ENCODE measurements around the gene SEMA3E.
"Not testable (repeated sequence)": the region's sequence is repeated elsewhere in the genome, so short reads cannot be mapped to it uniquely, and the experiment has no call there.

The SEMA3E gene

DNA sequence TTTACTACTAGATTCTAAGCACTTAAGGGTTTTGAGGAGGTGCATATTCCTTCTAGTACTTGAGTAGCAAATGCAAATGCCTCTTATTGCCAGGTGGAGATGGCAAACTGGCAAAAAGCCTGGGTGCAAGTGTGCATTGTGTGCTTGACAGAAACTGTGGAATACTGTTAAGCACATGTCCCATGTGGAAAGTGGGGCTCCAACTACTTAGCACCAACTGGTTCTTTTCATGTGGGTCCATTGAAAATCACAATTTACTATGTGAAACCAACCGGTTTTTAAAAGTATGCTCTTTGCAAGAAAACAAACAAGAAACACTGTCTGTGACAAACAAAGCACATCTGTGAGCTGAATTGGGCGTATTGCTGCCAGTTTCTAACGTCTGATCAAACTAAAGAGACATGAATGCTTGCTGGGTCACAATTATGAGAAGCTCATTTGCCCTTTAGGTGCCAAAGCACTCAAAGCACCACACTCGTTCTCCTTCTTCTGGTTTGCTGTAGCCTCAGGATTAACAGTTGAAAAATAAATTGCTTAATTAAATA is 197.4 kb downstream of the SEMA3E start:
- peak; percentile 24 for DNase-seq (ENCODE audit: low spot score)

DNA sequence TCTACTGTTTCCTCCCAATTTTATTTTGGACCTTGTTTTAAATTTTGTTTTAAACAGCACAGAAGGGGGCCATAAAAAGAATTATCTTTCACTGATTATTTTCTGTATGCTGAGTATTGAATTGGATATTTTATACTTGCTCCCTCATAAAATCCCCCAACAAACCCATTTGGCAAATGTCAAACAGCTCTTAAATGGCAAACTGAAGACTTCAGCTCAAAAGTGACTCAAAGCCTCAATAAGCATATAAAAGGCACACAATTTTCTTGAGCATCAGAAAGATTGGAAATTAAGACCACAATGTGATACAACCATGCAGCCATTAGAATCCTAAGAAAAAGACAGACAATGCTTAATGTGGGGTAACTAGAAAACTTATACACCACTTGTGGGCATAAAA is 199.2 kb downstream of the SEMA3E start:
- DNase-seq (ENCODE audit: low spot score), result no peak

DNA sequence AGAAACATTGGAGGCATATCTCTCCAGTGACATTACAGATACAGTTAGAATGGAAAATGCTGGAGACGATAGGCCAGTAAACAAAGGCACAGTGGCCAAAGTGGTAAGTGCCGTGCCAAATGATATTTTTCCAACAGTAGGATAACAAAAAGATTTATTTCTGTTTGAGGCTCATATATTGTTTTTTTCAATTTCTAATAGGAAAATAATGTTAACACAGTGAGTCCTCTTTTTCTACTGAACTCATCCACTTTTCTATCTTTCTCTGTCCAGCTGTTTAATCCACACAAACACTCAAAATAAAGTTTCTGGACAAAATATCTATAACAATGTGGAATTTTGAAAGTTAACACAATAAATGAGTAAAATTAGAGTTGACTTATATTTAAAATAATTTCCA is 201.3 kb downstream of the SEMA3E start:
- no peak for DNase-seq (ENCODE audit: low spot score)

DNA sequence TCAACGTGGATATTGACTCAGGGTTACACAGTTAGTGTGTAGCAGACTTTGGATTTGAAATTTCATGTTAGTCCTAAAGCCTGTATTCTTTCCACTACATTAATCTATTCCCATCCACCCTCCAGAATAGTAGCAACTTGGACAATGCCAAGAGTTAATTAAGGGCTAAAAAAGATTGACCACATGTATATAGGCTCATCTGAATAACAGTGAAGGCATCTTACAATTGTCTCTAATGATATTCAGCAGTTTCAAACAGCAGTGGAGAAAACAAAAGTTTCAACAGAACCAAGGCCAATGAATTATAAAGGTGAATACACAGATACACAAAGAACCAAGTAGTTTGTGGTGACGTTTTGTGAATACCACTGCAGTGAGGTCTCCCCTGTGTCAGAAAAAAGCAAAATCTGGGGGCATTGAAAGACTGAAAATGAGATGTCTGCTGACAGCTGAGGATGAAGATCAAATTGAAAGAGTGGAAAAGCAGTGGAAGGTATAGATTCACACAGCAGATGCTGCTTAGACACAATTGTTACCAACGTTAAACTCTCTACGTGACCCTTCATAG is 202.8 kb downstream of the SEMA3E start:
- DNase-seq (ENCODE audit: low spot score), result no peak

DNA sequence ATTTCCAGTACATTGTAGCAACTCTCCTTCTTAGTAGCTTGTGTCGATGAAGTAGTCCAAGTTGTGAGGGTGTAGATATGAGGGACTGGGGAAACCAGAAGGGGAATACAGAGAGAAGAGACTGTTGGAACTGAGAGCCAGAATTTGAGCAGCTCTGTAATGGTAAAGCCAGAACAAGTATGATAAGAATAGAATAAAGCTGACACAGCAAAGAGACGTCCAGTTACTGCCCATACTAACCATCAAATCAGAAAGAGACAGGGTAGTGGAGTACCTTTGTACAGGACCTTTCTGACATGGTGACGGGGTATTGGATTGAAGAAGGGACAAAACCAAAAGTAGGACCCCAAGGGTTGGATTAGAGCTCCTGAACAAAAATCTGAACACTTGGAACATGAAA is 206.0 kb downstream of the SEMA3E start:
- no peak for DNase-seq (ENCODE audit: low spot score)

DNA sequence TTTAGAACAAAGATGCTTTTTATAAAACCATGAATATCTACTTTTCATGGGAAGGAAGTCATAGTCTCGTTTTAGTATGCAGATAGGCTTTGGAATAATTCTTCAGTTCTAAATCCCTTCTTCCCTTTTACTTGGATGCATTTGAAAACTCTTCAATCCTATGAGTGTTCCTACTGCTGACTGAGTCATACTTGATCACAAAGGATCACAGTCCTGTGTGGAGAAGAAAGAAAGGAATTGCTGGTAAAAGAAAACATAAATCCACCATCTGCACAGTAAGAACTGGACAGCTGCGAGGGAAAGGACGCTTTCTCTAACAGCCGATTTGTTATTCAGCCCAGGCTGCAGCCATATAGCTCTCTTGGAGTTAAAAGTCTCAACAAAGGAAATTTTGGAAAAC is 209.9 kb downstream of the SEMA3E start:
- peak; percentile 24 for DNase-seq (ENCODE audit: low spot score)

DNA sequence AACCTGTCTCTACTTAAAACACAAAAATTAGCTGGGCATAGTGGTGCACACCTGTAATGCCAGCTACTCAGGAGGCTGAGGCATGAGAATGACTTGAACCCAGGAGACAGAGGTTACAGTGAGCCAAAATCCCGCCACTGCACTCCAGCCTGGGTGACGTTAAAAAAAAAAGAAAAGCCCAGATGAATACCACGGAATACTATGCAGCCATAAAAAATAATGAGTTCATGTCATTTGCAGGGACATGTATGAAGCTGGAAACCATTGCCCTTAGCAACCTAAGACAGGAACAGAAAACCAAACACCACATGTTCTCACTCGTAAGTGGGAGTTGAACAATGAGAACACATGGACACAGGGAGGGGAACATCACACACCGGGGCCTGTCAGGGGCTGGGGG is 218.7 kb downstream of the SEMA3E start:
- not testable (repeated sequence) for DNase-seq (ENCODE audit: low spot score)

DNA sequence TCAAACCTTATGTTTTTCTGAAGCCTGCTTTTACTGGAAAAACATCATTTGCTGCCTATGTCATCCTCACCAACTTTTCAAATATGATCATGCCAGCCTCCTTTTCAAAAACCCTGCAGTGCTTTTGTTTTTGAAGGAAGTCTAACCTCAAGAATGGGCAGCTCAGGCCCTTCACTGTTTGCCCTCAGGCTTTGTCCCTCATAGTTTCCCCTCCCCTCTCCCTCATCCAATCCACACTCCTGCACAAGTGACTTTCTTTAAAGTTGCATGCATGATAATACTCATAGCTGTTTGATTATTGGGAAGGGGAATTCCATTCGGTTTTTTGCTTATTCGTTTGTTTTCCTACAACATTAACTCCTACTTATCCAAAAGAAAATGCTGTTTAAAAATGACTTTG is 219.4 kb downstream of the SEMA3E start:
- DNase-seq (ENCODE audit: low spot score), result no peak

DNA sequence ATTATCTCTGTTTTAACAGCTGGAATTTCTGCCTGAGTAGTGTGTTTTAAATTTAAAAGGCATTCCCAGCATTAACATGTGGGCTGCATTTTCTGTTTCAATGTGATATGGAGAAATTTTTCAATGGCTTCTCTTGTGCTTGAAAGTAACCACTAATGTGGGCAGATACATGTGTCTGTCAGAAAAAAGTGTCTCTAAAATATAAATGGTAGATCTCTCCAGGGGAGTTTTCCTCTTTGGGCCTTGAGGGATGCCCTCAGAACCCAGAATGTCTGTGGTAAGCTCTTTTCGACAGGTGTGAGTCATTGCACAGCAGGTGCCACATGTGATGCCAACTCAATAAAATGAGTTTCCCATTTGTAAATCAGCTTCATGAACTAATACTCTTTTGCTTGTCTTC is 221.1 kb downstream of the SEMA3E start:
- DNase-seq (ENCODE audit: low spot score), result no peak

DNA sequence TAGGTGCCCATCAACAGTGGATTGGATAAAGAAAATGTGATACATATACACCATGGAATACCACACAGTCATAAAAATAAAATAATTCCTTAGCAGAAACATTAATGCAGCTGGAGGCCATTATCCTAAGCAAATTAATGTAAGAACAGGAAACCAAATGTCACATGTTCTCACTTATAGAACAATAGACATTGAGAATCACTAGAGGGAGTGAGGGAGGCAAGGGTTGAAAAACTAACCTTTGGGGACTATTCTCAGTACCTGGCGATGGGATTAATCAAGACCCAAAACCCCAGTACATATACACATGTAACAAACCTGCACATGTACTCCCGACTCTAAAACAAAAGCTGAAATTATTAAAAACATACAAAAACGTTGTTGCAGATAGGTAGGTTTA is 222.6 kb downstream of the SEMA3E start:
- DNase-seq (ENCODE audit: low spot score), result no peak

DNA sequence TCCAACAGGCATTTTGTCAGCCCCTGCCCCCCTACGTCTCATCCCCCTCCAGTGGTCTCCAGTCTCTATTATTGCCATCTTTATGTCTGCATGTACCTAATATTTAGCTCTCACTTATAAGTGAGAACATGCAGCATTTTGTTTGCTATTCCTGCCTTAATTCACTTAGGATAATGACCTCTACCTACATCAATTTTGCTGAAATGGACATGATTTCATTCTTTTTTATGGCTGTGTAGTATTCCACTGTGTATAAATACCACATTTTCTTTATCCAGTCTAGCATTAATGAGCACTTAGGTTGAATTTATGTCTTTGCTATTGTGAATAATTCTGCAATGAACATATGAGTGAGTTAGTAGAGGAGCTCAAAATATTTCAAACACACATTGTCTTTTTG is 229.9 kb downstream of the SEMA3E start:
- no peak for DNase-seq (ENCODE audit: low spot score)

DNA sequence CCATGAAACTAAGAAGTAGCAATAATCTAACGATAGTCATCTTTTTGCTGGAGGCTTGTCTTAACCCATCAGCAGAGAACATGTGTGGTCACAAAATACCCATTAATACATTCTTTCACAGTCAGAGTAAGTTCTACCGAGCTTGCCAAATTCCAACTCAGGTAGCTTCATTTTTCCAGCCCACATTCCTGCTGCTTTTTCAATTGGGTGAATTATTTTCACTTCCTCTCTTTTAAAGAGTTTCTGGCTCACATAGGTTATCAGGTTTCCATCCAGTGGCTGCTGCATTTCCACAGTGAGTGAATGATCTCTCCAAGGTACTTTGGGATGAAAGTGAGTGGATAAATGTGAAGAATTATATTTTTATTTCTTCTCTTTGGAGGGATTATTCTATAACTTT is 233.1 kb downstream of the SEMA3E start:
- DNase-seq (ENCODE audit: low spot score), result no peak

DNA sequence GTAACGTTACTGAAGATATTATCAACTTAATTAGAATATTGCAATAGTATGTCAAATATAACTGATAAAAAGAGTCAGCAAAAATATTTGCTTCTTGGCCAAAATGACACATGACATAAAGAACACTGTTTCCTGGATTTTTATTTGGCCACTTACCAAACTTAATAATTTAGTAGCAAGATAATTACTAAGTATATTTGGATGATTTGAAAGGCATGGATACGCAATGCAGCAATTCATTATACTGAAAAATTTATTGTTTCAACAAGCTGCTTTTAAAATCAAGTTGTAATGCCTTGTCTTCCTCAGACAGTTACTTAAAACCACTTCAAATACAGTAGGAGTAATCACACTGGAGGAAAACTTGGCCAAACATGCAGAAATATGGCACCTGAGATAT is 234.0 kb downstream of the SEMA3E start:
- DNase-seq (ENCODE audit: low spot score), result no peak

DNA sequence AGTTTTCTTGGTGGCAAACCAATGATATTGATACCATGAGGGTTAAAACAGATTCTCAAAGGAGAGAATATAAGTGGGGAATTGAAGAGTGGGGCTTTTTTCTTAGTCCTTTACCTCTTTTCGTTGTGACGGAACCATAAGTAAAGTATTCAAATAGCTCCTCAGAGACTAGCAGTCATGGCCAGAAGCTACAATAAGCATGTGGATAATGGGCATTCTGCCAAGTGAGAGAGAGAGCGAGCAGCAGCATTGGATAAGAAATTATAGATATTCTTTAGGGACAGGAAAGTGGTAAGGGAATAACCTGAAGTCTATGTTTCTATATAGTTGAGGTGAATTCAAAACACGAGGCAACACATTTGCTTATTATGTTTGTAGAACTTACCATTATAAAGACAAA is 235.1 kb downstream of the SEMA3E start:
- DNase-seq (ENCODE audit: low spot score), result peak; percentile 10

DNA sequence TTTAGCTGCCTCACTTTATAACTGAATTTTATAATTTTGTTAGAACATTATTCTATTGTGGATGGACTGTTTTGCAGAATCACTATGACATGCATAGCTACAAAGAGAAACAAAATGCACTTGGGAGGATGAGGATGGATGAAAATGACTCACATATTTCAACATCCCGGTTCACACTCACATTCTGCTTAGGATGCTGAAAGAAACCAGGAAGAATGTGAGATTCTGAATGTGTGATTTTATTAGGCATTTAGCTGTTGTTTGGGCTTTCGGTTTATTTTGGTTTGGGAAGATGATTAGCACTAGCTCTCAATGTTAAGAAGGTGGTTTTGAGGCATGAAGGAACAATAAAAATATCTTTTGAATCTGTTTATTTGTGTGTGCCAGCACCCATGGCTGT is 235.5 kb downstream of the SEMA3E start:
- DNase-seq (ENCODE audit: low spot score), result no peak

DNA sequence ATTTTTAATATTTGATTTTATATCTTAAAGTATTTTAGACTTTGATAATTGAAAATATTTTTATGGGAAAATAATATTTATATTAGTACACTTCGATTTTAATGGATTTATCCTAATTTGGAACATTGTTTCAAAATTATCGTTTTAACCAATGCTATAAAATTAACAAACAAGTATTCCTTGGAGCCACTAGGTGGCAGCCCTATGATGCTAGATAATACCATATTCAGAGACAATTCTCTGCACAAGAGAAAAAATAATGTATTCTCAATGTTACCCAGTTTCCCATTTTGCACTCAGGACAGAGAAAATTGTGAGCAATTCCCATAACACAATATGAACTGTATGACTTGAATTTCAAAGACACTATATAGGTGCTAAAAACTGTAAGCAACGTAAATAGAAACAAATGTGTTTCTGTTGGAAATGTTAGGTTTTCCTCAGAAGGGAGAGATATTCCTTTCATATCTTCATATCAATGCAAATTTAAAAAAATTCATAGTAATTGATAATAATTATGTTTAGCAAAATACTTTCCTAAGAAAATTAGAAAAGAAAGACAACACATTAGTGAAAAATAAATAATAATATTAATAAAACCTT is 237.8 kb downstream of the SEMA3E start:
- peak; percentile 56 for DNase-seq (ENCODE audit: low spot score)

DNA sequence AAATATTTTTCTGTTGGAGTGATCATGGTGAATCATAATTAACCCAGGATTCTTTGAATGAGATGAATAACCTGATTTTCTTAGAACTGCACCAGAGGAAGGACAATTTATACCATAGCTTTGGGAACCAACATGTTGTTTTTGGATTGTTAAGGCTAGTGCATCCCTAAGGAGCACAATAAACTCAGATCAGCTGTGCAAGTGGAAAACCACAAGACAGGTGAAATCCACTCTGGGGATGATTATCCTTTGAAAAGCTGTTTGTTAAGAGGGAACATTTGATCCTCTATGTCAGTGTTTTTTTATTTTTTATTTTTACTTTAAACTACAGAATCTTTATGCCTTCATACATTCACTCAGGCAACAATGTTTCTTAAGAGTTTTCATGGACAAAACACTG is 254.2 kb downstream of the SEMA3E start:
- no peak for DNase-seq (ENCODE audit: low spot score)

DNA sequence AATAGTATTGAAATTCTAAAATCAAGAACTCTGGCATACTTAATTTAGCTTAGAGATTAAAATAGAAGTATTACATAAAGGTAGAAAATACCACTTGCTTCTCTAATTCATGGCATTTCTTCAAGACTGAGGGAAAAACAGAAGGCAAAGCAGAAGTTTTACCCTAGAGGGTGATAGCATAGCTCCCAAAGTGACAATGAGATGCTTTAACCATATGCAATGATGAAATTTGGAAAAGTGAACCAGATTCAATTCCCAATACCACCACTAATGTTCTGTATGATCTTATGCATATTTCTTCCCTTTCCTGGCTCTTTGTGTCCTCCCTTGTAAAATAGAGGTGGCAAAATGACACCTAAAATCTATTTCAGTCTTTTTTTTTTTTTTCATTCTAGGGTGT is 260.5 kb downstream of the SEMA3E start:
- DNase-seq (ENCODE audit: low spot score), result no peak

DNA sequence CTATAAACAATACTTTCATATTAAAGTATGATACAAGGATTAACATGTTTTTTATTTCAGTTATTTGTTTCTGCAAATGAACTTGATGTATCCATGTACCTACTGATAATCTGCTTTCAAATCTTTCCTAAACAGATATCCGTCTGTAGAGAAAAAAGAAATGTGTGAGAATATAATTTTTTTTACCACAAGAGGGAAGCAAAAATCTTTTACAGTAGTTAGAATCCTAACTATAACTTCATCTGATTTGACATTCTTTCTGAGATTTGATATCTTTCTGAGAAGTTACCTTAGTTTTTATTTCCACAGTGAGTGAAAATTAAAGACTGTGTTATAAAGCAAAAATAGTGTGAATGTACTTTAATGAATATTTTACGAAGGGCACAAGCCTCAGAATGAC is 282.3 kb downstream of the SEMA3E start:
- no peak for DNase-seq (ENCODE audit: low spot score)

DNA sequence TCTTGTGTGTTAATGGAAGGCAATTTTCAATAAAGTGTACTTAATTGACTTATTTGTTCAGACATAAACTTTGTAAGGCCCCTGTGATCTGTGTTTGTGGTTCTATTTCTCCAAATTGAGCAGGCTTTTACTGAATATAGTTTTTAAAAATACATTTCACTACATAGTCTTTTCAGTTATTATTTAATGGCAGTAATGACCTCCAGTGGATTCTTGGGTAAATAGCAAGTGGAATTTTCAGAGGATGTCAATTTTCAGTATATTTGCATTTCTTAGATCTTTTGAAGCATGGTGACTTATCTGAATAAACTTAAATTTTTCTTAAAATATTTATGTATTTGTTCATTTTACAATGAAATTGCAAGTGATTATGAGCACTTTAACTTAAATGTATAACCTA is 283.2 kb downstream of the SEMA3E start:
- DNase-seq (ENCODE audit: low spot score), result no peak

DNA sequence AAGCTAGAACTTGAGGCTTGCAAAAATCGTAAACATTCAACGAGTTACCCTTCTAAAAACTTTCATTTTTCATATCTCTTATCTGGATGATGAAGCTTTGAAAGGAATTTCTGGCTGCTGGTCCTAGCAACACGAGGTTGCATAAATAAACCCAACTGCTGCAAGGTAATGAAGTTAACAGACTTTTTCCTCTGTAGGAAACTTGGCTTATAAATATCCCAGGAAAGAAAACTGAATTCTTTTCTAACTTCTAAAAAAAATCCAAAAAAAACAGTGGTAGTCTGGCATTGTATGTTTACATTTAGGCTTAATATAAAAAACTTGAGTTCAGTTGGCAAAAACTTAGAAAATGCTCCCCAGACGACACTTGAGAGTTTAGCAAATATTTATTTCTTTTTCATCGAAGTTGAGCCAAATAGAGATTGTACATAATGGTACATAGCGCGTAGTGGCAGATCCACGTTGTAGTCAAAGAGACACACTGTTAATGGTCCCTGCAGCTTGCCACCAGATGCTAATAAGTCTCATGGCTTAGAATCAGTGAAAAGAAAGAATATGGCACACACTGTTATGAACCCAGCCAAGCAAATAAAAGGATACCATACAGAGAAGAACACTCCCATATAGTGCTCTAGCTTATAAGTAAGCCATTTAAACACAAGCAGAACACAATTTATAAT is 285.9 kb downstream of the SEMA3E start:
- no peak for DNase-seq (ENCODE audit: low spot score)

DNA sequence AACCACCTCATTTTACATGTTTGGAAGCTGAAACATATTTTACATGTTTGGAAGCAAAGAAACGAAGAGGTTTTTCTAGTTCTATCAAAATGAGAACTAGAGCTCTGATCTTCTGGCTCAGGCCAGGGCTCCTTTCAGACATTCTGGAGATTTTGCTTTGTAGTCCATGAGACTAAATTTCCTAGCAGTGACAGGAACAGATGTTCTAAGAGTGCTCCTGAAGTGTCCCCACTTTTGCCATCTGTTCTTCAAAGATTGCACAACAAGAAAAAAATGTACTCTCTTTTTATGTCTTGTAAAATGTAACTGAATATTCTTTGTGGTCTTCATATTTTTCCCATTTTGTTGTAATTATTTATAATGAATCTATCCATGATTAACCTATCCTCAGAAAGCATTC is 289.8 kb downstream of the SEMA3E start:
- no peak for DNase-seq (ENCODE audit: low spot score)

DNA sequence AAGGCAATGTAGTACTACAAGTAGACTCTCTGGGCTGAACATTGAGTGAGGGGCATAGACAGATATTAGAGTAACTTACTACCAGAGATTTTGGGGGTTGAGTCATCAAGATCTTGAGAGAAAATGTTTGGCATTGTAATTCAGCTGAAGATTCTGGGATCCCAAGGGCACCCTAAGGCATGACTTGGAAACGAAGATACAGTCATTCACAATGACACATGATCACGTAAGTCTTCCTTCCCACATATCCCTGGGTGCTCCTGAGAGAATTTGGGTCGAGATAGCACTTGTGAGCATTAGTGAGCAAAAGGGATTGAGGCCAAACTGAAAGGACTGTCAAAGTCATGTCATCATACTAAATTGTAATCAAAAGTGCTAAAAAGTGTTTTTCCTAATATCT is 293.8 kb downstream of the SEMA3E start:
- DNase-seq (ENCODE audit: low spot score), result no peak

Data from globus pallidus (tissue), 1 donor.